ENCODE results near the gene VAMP8.
"Not testable (repeated sequence)": the region's sequence is repeated elsewhere in the genome, so short reads cannot be mapped to it uniquely, and the experiment has no call there.

VAMP8 gene

DNA sequence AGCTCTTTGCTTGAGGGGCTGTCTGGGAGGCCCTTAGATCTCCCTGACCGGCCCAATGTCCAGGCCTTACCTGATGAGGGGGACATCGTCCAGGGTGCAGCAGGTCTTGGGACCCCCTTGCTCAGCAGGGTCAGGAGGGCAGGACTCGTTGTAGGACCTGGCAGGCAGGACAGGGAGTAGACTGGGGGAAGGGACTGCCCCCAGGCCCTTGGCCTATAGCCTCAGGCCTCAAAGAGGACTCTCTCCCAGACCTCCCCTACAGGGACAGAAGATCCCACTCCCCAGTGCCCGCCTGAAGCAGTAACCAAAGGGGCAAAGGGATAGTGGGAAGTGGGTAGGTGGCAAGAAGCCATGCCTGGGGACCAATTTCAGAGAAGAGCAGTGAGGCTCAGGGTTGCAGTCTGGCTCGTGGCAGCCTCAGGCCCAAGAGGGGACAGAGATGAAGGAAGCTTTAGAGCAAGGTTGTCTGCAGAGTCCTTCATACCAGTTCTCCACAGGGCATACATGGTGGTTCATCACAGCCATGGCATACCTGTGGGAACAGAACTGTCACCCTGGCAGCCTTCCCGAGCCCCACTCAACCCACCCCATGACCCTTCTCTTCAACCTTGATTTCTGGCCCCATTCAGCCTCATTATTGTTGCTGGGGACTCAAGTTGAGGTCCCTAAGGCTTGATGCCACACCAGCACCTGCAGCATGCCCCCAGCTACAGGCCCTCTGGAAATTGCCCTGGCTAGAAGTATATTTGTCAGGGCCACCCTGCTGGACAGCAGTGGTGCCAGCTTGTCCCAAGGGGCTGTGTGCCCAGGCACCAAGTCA is 23.8 kb downstream of the VAMP8 start:
- TF ChIP-seq, protein P1, sequence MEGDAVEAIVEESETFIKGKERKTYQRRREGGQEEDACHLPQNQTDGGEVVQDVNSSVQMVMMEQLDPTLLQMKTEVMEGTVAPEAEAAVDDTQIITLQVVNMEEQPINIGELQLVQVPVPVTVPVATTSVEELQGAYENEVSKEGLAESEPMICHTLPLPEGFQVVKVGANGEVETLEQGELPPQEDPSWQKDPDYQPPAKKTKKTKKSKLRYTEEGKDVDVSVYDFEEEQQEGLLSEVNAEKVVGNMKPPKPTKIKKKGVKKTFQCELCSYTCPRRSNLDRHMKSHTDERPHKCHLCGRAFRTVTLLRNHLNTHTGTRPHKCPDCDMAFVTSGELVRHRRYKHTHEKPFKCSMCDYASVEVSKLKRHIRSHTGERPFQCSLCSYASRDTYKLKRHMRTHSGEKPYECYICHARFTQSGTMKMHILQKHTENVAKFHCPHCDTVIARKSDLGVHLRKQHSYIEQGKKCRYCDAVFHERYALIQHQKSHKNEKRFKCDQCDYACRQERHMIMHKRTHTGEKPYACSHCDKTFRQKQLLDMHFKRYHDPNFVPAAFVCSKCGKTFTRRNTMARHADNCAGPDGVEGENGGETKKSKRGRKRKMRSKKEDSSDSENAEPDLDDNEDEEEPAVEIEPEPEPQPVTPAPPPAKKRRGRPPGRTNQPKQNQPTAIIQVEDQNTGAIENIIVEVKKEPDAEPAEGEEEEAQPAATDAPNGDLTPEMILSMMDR (IDR thresholded peaks at IDR 0.05; ENCODE audit: low read depth, low read length): no peak
- H3K4me3 ChIP-seq (ENCODE audit: low read depth, low read length): peak overlapping the region; percentile 84

DNA sequence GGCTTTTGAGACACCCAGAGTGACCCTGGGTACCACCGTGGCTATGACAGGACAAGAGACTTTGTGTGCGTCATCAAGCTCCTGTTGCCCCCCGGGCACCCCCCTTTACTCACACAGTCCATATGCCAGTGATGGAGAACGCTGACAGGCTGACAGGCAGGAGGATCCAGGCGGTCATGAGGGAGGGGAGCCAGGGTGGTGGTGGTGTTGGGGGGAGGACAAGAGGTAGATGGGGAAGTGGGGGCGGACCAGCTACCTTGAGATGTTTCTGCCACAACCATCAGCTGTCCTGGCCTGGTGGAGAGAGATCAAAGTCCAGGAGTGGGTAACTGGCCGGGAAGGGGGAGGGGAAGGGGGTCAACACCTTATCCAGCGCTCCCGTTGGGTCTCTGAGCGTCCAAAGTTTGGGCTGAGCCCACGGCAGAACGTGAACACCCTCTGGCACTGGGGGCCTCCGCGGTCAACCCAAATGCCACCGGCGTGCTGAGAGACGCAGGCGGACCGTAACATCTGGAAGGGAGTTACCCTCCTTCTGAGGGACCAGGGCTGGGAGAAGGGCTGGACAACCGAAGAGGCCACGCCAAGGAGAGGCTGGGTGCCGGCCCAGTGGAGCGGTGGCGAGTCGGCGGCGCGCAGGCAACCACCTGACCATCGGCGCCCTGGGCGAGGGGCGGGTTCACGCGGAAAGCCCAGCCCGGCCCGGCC is 24.5 kb downstream of the VAMP8 start:
- TF ChIP-seq, protein P1 (IDR thresholded peaks at IDR 0.05; ENCODE audit: low read depth, low read length): no peak
- H3K4me3 ChIP-seq (ENCODE audit: low read depth, low read length): peak overlapping the region; percentile 84

DNA sequence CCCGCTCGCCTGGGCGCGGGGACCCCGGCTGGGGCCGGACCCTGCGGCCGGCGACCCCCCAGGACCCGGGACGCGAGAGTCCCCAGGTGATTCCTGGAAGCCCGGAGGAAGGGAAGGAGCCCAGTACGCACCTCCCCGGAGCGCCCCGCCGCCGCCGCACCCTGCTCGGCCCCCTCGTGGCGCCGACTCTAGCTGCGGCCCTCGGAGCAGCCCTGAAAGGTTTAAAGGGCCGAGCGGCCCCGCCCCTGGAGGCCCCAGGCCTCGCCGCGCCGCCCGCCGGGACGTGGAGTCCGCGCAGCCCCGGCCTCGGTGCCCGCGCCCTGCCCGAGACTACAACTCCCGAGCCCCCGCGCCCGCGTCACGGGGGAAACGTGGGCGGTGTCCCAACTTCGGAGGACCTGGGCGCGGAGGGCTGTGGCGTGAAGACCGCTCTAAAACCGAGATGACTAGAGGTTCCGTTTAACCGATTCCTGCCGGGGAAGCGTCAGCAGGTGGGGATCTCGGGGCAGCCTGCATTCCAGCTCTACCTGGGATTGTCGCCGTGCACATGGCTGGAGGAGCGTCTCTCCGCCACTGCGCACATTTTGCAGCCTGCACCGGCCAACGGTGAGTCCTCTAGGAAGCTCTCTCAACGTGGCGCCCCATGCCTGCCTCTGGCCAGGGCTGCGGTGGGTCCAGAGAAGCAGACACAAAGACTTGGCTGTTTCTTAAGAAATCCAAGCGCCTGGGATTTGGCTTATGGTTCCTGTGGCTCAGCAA is 25.3 kb downstream of the VAMP8 start, which contains the start of gene TMEM150A:
TSS of gene TMEM150A (minus strand) at position 223 of the 759 bp plus-strand sequence. CDS start 750 bp downstream, outside the sequence.
- TF ChIP-seq, protein P1 (IDR thresholded peaks at IDR 0.05; ENCODE audit: low read depth, low read length): no peak
- peak within 1 kb of the TSS; percentile 84 for H3K4me3 ChIP-seq (ENCODE audit: low read depth, low read length)

DNA sequence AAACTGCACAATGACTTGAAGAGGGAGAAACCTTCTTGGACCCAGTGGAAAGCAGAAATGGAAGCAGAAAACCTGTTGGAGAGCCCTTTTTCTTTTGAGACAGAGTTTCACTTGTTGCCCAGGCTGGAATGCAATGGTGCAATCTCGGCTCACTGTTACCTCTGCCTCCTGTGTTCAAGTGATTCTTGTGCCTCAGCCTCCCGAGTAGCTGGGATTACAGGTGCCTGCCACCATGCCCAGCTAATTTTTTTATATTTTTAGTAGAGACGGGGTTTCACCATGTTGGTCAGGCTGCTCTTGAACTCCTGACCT is 26.7 kb downstream of the VAMP8 start:
- H3K4me3 ChIP-seq (ENCODE audit: low read depth, low read length): not testable (repeated sequence)

DNA sequence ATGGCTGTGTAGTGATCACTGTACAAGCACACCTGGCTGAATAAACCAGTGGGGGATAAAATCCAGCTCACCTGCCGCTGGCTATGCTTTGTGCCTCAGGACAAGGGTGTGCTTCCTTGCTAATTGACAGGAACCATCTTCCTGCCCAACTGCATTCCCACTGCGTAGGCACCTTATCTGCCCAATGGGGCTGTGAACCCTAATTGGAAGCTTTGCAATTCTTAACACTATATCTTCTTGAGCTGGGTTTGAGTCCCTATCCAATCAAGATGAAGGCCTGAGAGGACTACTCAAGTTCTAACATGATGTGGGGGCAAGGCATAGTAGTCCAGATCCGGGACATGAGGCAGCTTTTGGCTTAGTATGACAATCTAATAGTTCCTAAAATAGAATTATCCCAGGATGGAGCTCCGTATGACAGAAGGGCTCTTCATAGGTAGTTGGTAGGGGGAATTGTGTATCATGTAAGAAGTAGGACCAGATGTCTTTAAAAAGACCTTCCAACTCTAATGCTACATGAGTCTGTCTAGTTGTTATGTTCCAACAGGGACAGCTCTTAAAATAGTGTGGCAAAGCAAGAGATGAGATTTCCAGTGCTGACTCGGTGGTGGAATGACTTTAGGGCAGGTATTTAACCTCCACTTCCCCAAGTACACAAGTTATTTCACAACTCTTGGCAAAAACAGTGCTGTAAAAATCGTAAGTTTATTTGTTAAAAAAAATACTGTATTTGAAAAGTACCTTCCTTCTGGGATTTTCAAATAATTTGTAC is 27.4 kb downstream of the VAMP8 start:
- TF ChIP-seq, protein P1 (IDR thresholded peaks at IDR 0.05; ENCODE audit: low read depth, low read length): no peak
- no peak overlapping the region for H3K4me3 ChIP-seq (ENCODE audit: low read depth, low read length)

DNA sequence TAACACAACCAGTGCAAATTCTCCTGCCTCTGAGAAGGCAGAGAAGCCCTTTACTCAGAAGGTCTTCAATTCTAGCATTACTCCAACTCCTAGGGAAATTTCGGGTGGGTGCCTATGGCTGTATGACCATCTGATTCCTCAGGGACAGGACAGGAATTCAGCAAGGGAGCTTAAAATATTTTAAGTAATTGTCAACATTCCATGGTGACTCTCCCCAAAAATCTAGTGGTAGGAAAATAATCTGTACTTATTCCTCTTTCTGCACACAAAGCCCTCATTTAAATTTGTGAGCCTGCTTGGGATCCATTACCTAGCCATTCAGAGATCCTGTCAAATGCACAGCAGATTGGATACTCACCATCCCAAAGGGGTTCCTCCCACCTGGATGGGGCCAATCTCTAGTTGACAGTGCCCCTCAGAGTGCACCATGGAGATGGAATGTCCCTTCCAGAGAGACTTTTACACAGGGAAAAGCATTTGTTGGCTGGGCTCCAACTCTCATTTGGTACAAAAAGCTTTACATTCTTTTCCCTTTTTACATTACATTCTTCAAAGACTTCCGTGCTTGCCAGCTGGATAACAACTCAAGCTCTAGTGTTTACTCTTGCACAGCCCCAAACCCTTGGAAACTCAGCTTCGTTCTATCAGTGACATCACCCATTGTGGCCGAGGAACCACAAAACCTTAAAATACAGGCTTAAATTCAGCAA is 28.2 kb downstream of the VAMP8 start:
- H3K4me3 ChIP-seq (ENCODE audit: low read depth, low read length): no peak overlapping the region
- TF ChIP-seq, protein P1 (IDR thresholded peaks at IDR 0.05; ENCODE audit: low read depth, low read length): no peak

DNA sequence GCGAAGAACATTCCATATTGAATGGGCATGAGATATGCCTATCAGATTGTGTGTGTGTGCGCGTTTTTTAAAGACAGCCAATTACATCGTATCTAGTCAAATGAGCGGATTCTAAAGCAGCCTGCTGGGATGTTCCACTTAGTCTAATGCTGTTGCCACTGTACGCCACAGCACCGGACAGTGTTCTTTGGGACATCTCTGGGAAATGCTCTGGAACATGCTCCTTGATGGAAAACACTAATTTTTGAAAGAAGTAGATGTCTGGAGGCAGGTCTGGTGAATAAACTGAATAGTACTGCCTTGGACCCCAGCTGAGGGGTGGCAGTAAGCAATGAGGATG is 28.7 kb downstream of the VAMP8 start:
- TF ChIP-seq, protein P1 (IDR thresholded peaks at IDR 0.05; ENCODE audit: low read depth, low read length): no peak
- H3K4me3 ChIP-seq (ENCODE audit: low read depth, low read length): no peak overlapping the region
